HCT116 (cell line): Measurements from ENCODE around the gene NRBP1. TPM values are rescaled to one million over a fixed set of nuclear protein-coding genes. Genes with fewer than 3 reads are reported as not detected.
A peak's percentile ranks its signal among the peaks of the same experiment; 100 is the strongest.

Source experiments
- ATAC-seq: fragments of 200-7000 bp; cut with Tn5 transposase; 2 replicates; pipeline ENCODE4 v1.9.1; 2020; ENCODE audit warnings: mild to moderate bottlenecking, moderate library complexity
- BruUV-seq: library from RNA; stranded (reverse); fragments of 400-500 nt; replicated peaks from 2 replicates; lab custom pipeline; 2021; lab: Mats Ljungman, UMichigan
- CTCF ChIA-PET: fragments of 300-600 bp; sonication (Branson Sonifier 250); formaldehyde crosslinking; loops from one replicate; lab custom pipeline; 2021; ENCODE audit warnings: antibody characterized with exemption; lab: Charles Lee
- POLR2A ChIA-PET: fragments of 300-600, 350-600 bp; sonication (Branson Sonifier 250); formaldehyde crosslinking; loops from one replicate; lab custom pipeline; 2021; ENCODE audit warnings: antibody characterized with exemption; lab: Charles Lee
- RAD21 ChIA-PET, 2 experiments: fragments of 300-600 bp; sonication (Branson Sonifier 250); formaldehyde crosslinking; loops; one replicate each; lab custom pipeline; 2023; ENCODE audit warnings: low total read pairs in 2 of 2; ENCODE audit not compliant: uncharacterized antibody in 2 of 2, unreplicated experiment in 2 of 2, low non-redundant PET in 1 of 2; lab: Charles Lee
- DNase-seq: peaks from one replicate; pipeline ENCODE4 v3.0.0-alpha.2; 2010; ENCODE audit warnings: low read depth, low spot score
- H2AFZ ChIP-seq: fragments of 200-600 bp; shearing (Covaris generic), sonication (generic); 2 replicates; pipeline ENCODE4 v1.6.1; 2017; ENCODE audit warnings: low read depth, mixed run types, mixed read lengths, antibody characterized with exemption, low read length; ENCODE audit not compliant: poor library complexity, severe bottlenecking
- H3K27ac ChIP-seq: 2 replicates; pipeline ENCODE4 v1.5.1; 2012; ENCODE audit warnings: low read depth, low read length
- H3K27me3 ChIP-seq: fragments of 200-600 bp; sonication (generic); 2 replicates; pipeline ENCODE4 v1.6.1; 2016; ENCODE audit warnings: mixed run types, low read length, mixed read lengths; ENCODE audit not compliant: insufficient read depth
- H3K36me3 ChIP-seq, 2 experiments: fragments of 200-500 bp in 1 of 2; fragments of 200-600 bp in 1 of 2; sonication (Bioruptor generic) in 1 of 2; sonication (generic) in 1 of 2; 2 replicates each; pipeline versions ENCODE4 v1.5.1 to v1.6.1; 2014 to 2016; ENCODE audit warnings: low read length in 2 of 2, inconsistent platforms in 1 of 2, mixed read lengths in 1 of 2, mixed run types in 1 of 2; ENCODE audit not compliant: insufficient read depth in 2 of 2, control insufficient read depth in 1 of 2
- H3K4me1 ChIP-seq, 2 experiments: fragments of 200-600 bp in 1 of 2; sonication (generic) in 1 of 2; 2 replicates each; pipeline versions ENCODE4 v1.5.1 to v1.6.1; 2012 to 2017; ENCODE audit warnings: low read length in 2 of 2, inconsistent platforms in 1 of 2, mild to moderate bottlenecking in 1 of 2, mixed read lengths in 1 of 2, mixed run types in 1 of 2, moderate library complexity in 1 of 2; ENCODE audit not compliant: insufficient read depth in 2 of 2, control insufficient read depth in 1 of 2
- H3K4me2 ChIP-seq: fragments of 200-600 bp; sonication (generic); 2 replicates; pipeline ENCODE4 v1.6.1; 2017; ENCODE audit warnings: mixed run types, low read length, mixed read lengths
- H3K4me3 ChIP-seq, 2 experiments: fragments of 200-600 bp in 1 of 2; sonication (generic) in 1 of 2; replicated peaks in 1 of 2; 2 replicates each; pipeline ENCODE4 v1.5.1; 2011 to 2016; ENCODE audit warnings: low read length in 2 of 2, control low read depth in 1 of 2, low read depth in 1 of 2, mild to moderate bottlenecking in 1 of 2, mixed read lengths in 1 of 2, mixed run types in 1 of 2
- H3K79me2 ChIP-seq: fragments of 200-600 bp; sonication (generic); 2 replicates; pipeline ENCODE4 v1.6.1; 2017; ENCODE audit warnings: mild to moderate bottlenecking, mixed run types, low read length, moderate library complexity, mixed read lengths; ENCODE audit not compliant: insufficient read depth
- H3K9ac ChIP-seq: fragments of 200-600 bp; sonication (generic); 2 replicates; pipeline ENCODE4 v1.6.1; 2016; ENCODE audit warnings: low read length, mixed read lengths
- H3K9me2 ChIP-seq: fragments of 200-600 bp; sonication (generic), shearing (Covaris generic); 2 replicates; pipeline ENCODE4 v1.6.1; 2017; ENCODE audit warnings: mixed run types, mild to moderate bottlenecking, moderate library complexity; ENCODE audit not compliant: insufficient read depth
- H3K9me3 ChIP-seq, 2 experiments: fragments of 200-500 bp in 1 of 2; fragments of 200-600 bp in 1 of 2; sonication (Bioruptor generic) in 1 of 2; sonication (generic) in 1 of 2; 2 replicates each; pipeline ENCODE4 v1.6.1; 2014 to 2017; ENCODE audit warnings: low read length in 2 of 2, mixed read lengths in 2 of 2, inconsistent platforms in 1 of 2, low read depth in 1 of 2, mild to moderate bottlenecking in 1 of 2, mixed run types in 1 of 2, moderate library complexity in 1 of 2; ENCODE audit not compliant: control insufficient read depth in 1 of 2, insufficient read depth in 1 of 2
- H4K20me1 ChIP-seq: fragments of 200-600 bp; sonication (generic), shearing (Covaris generic); 2 replicates; pipeline ENCODE4 v1.6.1; 2017; ENCODE audit warnings: mixed run types, mild to moderate bottlenecking, moderate library complexity; ENCODE audit not compliant: insufficient read depth
- ATF3 ChIP-seq: IDR thresholded peaks from 2 replicates; pipeline ENCODE4 v1.6.1; 2012
- CEBPB ChIP-seq: IDR thresholded peaks from 2 replicates; pipeline ENCODE4 v1.6.1; 2012; ENCODE audit warnings: low read depth
- CTCF ChIP-seq, 3 experiments: fragments of 200-600 bp in 1 of 3; sonication (generic) in 1 of 3; IDR thresholded peaks in 2 of 3; conservative IDR thresholded peaks in 1 of 3; 2 replicates each; pipeline ENCODE4 v1.5.1; 2012 to 2017; ENCODE audit warnings: low read depth in 2 of 3, low read length in 2 of 3, antibody characterized with exemption in 1 of 3, borderline replicate concordance in 1 of 3, control low read depth in 1 of 3, mild to moderate bottlenecking in 1 of 3, mixed read lengths in 1 of 3, mixed run types in 1 of 3, moderate library complexity in 1 of 3; ENCODE audit not compliant: insufficient read depth in 1 of 3
- FOSL1 ChIP-seq: IDR thresholded peaks from 2 replicates; pipeline ENCODE4 v1.6.1; 2012; ENCODE audit warnings: low read depth
- JUND ChIP-seq: IDR thresholded peaks from 2 replicates; pipeline ENCODE4 v1.6.1; 2012
- POLR2A ChIP-seq: IDR thresholded peaks from 2 replicates; pipeline ENCODE4 v1.7.0; 2011; ENCODE audit warnings: borderline replicate concordance; ENCODE audit not compliant: insufficient read depth, insufficient read length; ENCODE audit errors: extremely low read depth
- POLR2AphosphoS5 ChIP-seq: IDR thresholded peaks from 2 replicates; pipeline ENCODE4 v1.6.1; 2011; ENCODE audit warnings: mild to moderate bottlenecking, low read depth, low read length, moderate library complexity
- REST ChIP-seq: IDR thresholded peaks from 2 replicates; pipeline ENCODE4 v1.6.1; 2012; ENCODE audit warnings: low read depth
- SIN3A ChIP-seq: IDR thresholded peaks from 2 replicates; pipeline ENCODE4 v1.6.1; 2012; ENCODE audit warnings: low read depth
- SP1 ChIP-seq: IDR thresholded peaks from 2 replicates; pipeline ENCODE4 v1.6.1; 2012; ENCODE audit warnings: low read depth
- SRF ChIP-seq: IDR thresholded peaks from 2 replicates; pipeline ENCODE4 v1.6.1; 2012; ENCODE audit warnings: low read depth
- TCF7L2 ChIP-seq: IDR thresholded peaks from 2 replicates; pipeline ENCODE4 v1.7.0; 2011; ENCODE audit warnings: borderline replicate concordance, inconsistent platforms; ENCODE audit not compliant: insufficient read depth, insufficient read length; ENCODE audit errors: extremely low read depth
- YY1 ChIP-seq: IDR thresholded peaks from 2 replicates; pipeline ENCODE4 v1.6.1; 2011; ENCODE audit warnings: low read length, low read depth, moderate library complexity, mild to moderate bottlenecking; ENCODE audit not compliant: insufficient replicate concordance; ENCODE audit errors: extremely low read depth
- ZBTB33 ChIP-seq: IDR thresholded peaks from 2 replicates; pipeline ENCODE4 v1.6.1; 2011; ENCODE audit warnings: mild to moderate bottlenecking, low read length, moderate library complexity; ENCODE audit not compliant: insufficient replicate concordance; ENCODE audit errors: extremely low read depth
- ZNF274 ChIP-seq: fragments of 200-500 bp; sonication (Bioruptor generic); IDR thresholded peaks from 2 replicates; pipeline ENCODE4 v1.6.1; 2014; ENCODE audit warnings: mild to moderate bottlenecking, low read depth, low read length, inconsistent platforms
- intact Hi-C: fragments of 100-400 bp; cut with micrococcal nuclease; formaldehyde crosslinking; loops from 2 replicates; pipeline ENCODE4 v1.10.0; 2022
- total RNA-seq: library from RNA; stranded (reverse); gene quantifications from one replicate; pipeline ENCODE4 v1.2.1, GENCODE V29; 2021; ENCODE audit not compliant: unreplicated experiment
- TF ChIP-seq, protein P1 (sequence below): IDR thresholded peaks from 2 replicates; pipeline ENCODE4 v1.6.1; 2012

NRBP1 gene
- total RNA-seq, 1 experiment from 2014 or later, result 79.1 TPM

DNA sequence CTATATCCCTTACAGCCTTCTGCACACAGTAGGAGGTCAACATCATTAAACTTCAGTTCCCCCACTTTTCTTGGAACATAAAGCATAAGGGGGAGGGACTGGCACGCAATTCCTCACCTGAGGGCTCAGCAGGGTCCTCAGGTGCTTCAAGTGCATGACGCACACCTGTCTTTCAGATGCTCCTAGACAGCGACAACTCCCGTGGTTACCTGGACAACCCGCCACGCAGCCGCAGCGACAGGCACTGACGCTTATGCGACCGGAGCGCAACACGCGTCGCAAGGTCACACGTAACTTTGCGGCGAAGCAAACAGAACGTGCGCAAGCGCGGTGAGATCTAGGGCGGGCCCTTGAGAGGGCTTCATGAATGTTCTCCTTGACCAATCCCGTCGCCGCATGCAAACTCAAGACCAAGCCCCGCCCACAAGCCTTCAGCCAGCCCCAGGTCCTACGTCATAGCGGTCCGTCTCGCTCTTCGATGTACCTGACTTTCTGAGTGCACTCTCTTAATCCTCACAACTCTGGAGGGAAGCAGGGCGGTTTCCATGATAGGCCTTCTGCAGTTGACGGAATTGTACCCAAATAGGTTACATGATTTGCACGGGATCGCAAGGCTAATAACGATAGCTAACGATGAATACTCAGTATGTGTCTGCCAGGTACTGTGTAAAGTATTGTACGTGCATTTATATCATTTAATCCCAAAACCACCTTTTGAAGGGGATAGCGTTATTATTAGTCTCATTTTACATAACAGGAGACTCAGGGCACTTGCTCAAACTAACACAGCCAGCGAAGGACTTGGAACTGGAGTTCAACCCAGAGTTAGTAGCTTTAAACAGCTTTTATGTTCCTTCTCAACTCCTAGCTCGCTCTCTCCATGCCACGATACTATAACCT is 61.3 kb downstream of the NRBP1 start, which contains the start of gene IFT172:
Gene IFT172 (minus strand): TSS at position 246 of the 900 bp plus-strand sequence. CDS start 90 bp downstream, at position 156.
- H3K4me1 ChIP-seq, result peaks cover 8 to 23% of the 10 kb centered on the region in 2 experiments
- CTCF ChIA-PET, result no interaction called here
- BruUV-seq, result TSS peak; percentile 98
- no peaks in the 10 kb centered on the region for H4K20me1 ChIP-seq
- POLR2A ChIA-PET, result no interaction called here
- peak within 1 kb of the TSS; percentile 81 for H3K4me2 ChIP-seq
- no peak within 1 kb of the TSS for H2AFZ ChIP-seq
- H3K9me3 ChIP-seq, result no peaks in the 10 kb centered on the region
- DNase-seq, result peak; percentile 99
- H3K9ac ChIP-seq, result peak within 1 kb of the TSS; percentile 51
- peak within 1 kb of the TSS; percentile 56 to 63 for H3K4me3 ChIP-seq
- TF ChIP-seq TCF7L2, result peak; percentile 87
- no peak for TF ChIP-seq ATF3
- no peak for TF ChIP-seq JUND
- TF ChIP-seq POLR2A, result peak; percentile 86
- TF ChIP-seq CEBPB, result no peak
- no peak for TF ChIP-seq FOSL1
- no peak for TF ChIP-seq REST
- TF ChIP-seq CTCF (IDR thresholded peaks at IDR 0.05 in 2 of 3, conservative IDR thresholded peaks at IDR 0.05 in 1 of 3; ENCODE audit: borderline replicate concordance in 1 of 3, insufficient read depth in 1 of 3, low read depth in 2 of 3, low read length in 2 of 3), result no peak
- peak; percentile 63; the same call in 1 of the 2 replicates for TF ChIP-seq SP1
- TF ChIP-seq SIN3A, result peak; percentile 81
- peak; percentile 90 for TF ChIP-seq SRF
- no peak for TF ChIP-seq ZBTB33
- TF ChIP-seq ZNF274, result no peak
- TF ChIP-seq, protein P1, sequence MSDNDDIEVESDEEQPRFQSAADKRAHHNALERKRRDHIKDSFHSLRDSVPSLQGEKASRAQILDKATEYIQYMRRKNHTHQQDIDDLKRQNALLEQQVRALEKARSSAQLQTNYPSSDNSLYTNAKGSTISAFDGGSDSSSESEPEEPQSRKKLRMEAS, result peak; percentile 89
- peak; percentile 21 for TF ChIP-seq YY1
- TF ChIP-seq POLR2AphosphoS5, result peak; percentile 95
- TF ChIP-seq, all 23 proteins: peak for 8
- RAD21 ChIA-PET, result no interaction called here
- Histone ChIP-seq H3K79me2 (no peaks in the 10 kb centered on the region), H3K36me3 (no peaks in the 10 kb centered on the region), H3K9me2 (no peaks in the 10 kb centered on the region), H3K27me3 (no peaks in the 10 kb centered on the region), H3K27ac (peak within 1 kb of the TSS; percentile 30)
- peak; percentile 94 for ATAC-seq
- intact Hi-C loops, result no loop called here
